HG03342 (cell line): ENCODE results near the gene FAM13B.
"Not testable (repeated sequence)": the region's sequence is repeated elsewhere in the genome, so short reads cannot be mapped to it uniquely, and the experiment has no call there.

Source experiments
- ATAC-seq: cut with Tn5 transposase; IDR thresholded peaks from one replicate; pipeline ENCODE4 v1.9.1; 2021; ENCODE audit warnings: mild to moderate bottlenecking, moderate library complexity; ENCODE audit not compliant: unreplicated experiment

Gene FAM13B

GRCh38 chr5:138032572-138033385 is at the start of gene FAM13B:
FAM13B (minus strand) TSS chr5:138033079; CDS start chr5:138019111, 13,968 bp downstream.
- peak; percentile 62 for ATAC-seq

GRCh38 chr5:138082033-138082432 is 49.2 kb upstream of the FAM13B start:
- no peak for ATAC-seq

- ATAC-seq: no peak
Measured at GRCh38 chr5:138078006-138078643, 45.2 kb upstream of the FAM13B start.

GRCh38 chr5:138077064-138077696 is 44.3 kb upstream of the FAM13B start:
- no peak for ATAC-seq

GRCh38 chr5:138070026-138070425 is 37.1 kb upstream of the FAM13B start:
- not testable (repeated sequence) for ATAC-seq

GRCh38 chr5:138068742-138069600 is 36.1 kb upstream of the FAM13B start:
- no peak for ATAC-seq

- ATAC-seq: no peak
Measured at GRCh38 chr5:138067945-138068344, 35.1 kb upstream of the FAM13B start.

GRCh38 chr5:138065102-138065501 is 32.2 kb upstream of the FAM13B start:
- ATAC-seq: no peak

- ATAC-seq: no peak
Measured at GRCh38 chr5:138064526-138064925, 31.6 kb upstream of the FAM13B start.

GRCh38 chr5:138054847-138055558 is 22.1 kb upstream of the FAM13B start:
- ATAC-seq: no peak

GRCh38 chr5:138054206-138054605 is 21.3 kb upstream of the FAM13B start:
- ATAC-seq: no peak

- ATAC-seq: no peak
Measured at GRCh38 chr5:138053554-138053953, 20.7 kb upstream of the FAM13B start.

- not testable (repeated sequence) for ATAC-seq
Measured at GRCh38 chr5:138052718-138053117, 19.8 kb upstream of the FAM13B start.

- ATAC-seq: no peak
Measured at GRCh38 chr5:138051441-138052296, 18.8 kb upstream of the FAM13B start.

- not testable (repeated sequence) for ATAC-seq
Measured at GRCh38 chr5:138045283-138045682, 12.4 kb upstream of the FAM13B start.

- ATAC-seq: no peak
Measured at GRCh38 chr5:138038826-138039225, 5.9 kb upstream of the FAM13B start.

GRCh38 chr5:138037907-138038633 is 5.2 kb upstream of the FAM13B start:
- no peak for ATAC-seq

GRCh38 chr5:138037271-138037670 is 4.4 kb upstream of the FAM13B start:
- no peak for ATAC-seq
